ENCODE measurements around the gene FUBP3. TPM values are rescaled to one million over a fixed set of nuclear protein-coding genes. Genes with fewer than 3 reads are reported as not detected.

FUBP3 gene
- total RNA-seq, 6 donors from 2014 or later = 28.7 to 139 (median 43.6) TPM

- no peak for TF ChIP-seq POLR2AphosphoS5 (IDR thresholded peaks at IDR 0.05)
- TF ChIP-seq POLR2A (IDR thresholded peaks at IDR 0.05) = no peak
- TF ChIP-seq EP300 (IDR thresholded peaks at IDR 0.05) = no peak
- TF ChIP-seq CTCF (IDR thresholded peaks at IDR 0.05) = no peak
- Histone ChIP-seq H3K36me3 (no peaks in the 10 kb centered on the region), H3K4me1 (no peaks in the 10 kb centered on the region), H3K9me3 (peaks cover 0 to 7% (median 0%) of the 10 kb centered on the region in 4 donors), H3K4me3 (no peak overlapping the region), H3K27ac (no peak overlapping the region), H3K27me3 (no peaks in the 10 kb centered on the region)
- 72 to 74% methylated on average over 5 to 6 of the region's 6 CpGs for WGBS, 2 donors
- ATAC-seq (ENCODE audit: low FRiP score in 2 of 2) = no peak
- DNase-seq = no peak
Measured at GRCh38 chr9:130548103-130548502, 31.3 kb upstream of the FUBP3 start.

GRCh38 chr9:130549093-130549735 lies 30.2 kb upstream of the FUBP3 start:
- H3K27me3 ChIP-seq = no peaks in the 10 kb centered on the region
- H3K9me3 ChIP-seq = peaks cover 0 to 7% (median 0%) of the 10 kb centered on the region in 4 donors
- no peaks in the 10 kb centered on the region for H3K36me3 ChIP-seq
- 92 to 95% methylated on average over 5 of the region's 5 CpGs for WGBS, 2 donors
- H3K4me1 ChIP-seq = no peaks in the 10 kb centered on the region
- ATAC-seq (ENCODE audit: low FRiP score in 2 of 2) = no peak
- no peak overlapping the region for H3K4me3 ChIP-seq
- DNase-seq = no peak
- no peak for TF ChIP-seq POLR2AphosphoS5 (IDR thresholded peaks at IDR 0.05)
- H3K27ac ChIP-seq = no peak overlapping the region

- 72 to 86% methylated on average over 5 of the region's 5 CpGs for WGBS, 2 donors
- Histone ChIP-seq H3K36me3 (no peaks in the 10 kb centered on the region), H3K27ac (no peak overlapping the region), H3K4me1 (no peaks in the 10 kb centered on the region), H3K9me3 (peaks cover 0 to 1% (median 0%) of the 10 kb centered on the region in 4 donors), H3K27me3 (no peaks in the 10 kb centered on the region), H3K4me3 (no peak overlapping the region)
- TF ChIP-seq POLR2AphosphoS5 (IDR thresholded peaks at IDR 0.05) = no peak
- no peak for TF ChIP-seq EP300 (IDR thresholded peaks at IDR 0.05)
- TF ChIP-seq CTCF (IDR thresholded peaks at IDR 0.05) = no peak
- no peak for DNase-seq
- ATAC-seq (ENCODE audit: low FRiP score in 2 of 2) = no peak
Measured at GRCh38 chr9:130554606-130555005, 24.8 kb upstream of the FUBP3 start.

GRCh38 chr9:130555061-130555460 lies 24.3 kb upstream of the FUBP3 start:
- WGBS, 2 donors = 84 to 88% methylated on average over 4 to 6 of the region's 6 CpGs
- Histone ChIP-seq H3K4me3 (no peak overlapping the region), H3K36me3 (no peaks in the 10 kb centered on the region), H3K4me1 (no peaks in the 10 kb centered on the region), H3K27ac (no peak overlapping the region), H3K9me3 (no peaks in the 10 kb centered on the region), H3K27me3 (no peaks in the 10 kb centered on the region)
- ATAC-seq (ENCODE audit: low FRiP score in 2 of 2) (no peak), DNase-seq (no peak)
- TF ChIP-seq POLR2AphosphoS5 (IDR thresholded peaks at IDR 0.05) = no peak
- no peak for TF ChIP-seq EP300 (IDR thresholded peaks at IDR 0.05)
- no peak for TF ChIP-seq POLR2A (IDR thresholded peaks at IDR 0.05)
- no peak for TF ChIP-seq CTCF (IDR thresholded peaks at IDR 0.05)

GRCh38 chr9:130555968-130556367 lies 23.4 kb upstream of the FUBP3 start:
- H3K27me3 ChIP-seq = no peaks in the 10 kb centered on the region
- no peak for ATAC-seq (ENCODE audit: low FRiP score in 2 of 2)
- 45 to 47% methylated on average over 6 of the region's 6 CpGs for WGBS, 2 donors

More at GRCh38 chr9:130555968-130556367, 23.4 kb upstream of the FUBP3 start:
- no peaks in the 10 kb centered on the region for H3K4me1 ChIP-seq
- no peaks in the 10 kb centered on the region for H3K36me3 ChIP-seq
- no peak for DNase-seq
- no peak overlapping the region for H3K27ac ChIP-seq
- TF ChIP-seq POLR2AphosphoS5 (IDR thresholded peaks at IDR 0.05) = no peak
- TF ChIP-seq POLR2A (IDR thresholded peaks at IDR 0.05) = no peak
- TF ChIP-seq CTCF (IDR thresholded peaks at IDR 0.05) = no peak
- no peak for TF ChIP-seq EP300 (IDR thresholded peaks at IDR 0.05)
- no peaks in the 10 kb centered on the region for H3K9me3 ChIP-seq
- no peak overlapping the region for H3K4me3 ChIP-seq

Data from upper lobe of left lung (tissue), 6 donors.